ENCODE results near the gene GAL.

GRCh38 chr11:68692871-68693483 is 8.6 kb downstream of the GAL start:
- no peak for TF ChIP-seq CTCF (IDR thresholded peaks at IDR 0.05)
- TF ChIP-seq POLR2A (IDR thresholded peaks at IDR 0.05): no peak
